Natural killer cell (primary cell): ENCODE data around the gene VSIG10L. TPM values are rescaled to one million over a fixed set of nuclear protein-coding genes. Genes with fewer than 3 reads are reported as not detected.

Experiments
- ATAC-seq, 3 donors: fragments of 150-1000 bp in 2 of 3; fragments of 200-7000 bp in 1 of 3; cut with Tn5 transposase; 1 replicate in 1 of 3; 2 replicates in 2 of 3; pipeline ENCODE4 v1.10.0; 2021; ENCODE audit warnings: mild to moderate bottlenecking in 2 of 3, moderate library complexity in 2 of 3
- DNase-seq, 2 donors: peaks; one replicate each; pipeline versions ENCODE4 v3.0.0 to v3.0.0-alpha.2; 2013 to 2021; ENCODE audit warnings: mixed read lengths in 1 of 2
- H3K27ac ChIP-seq: one replicate; pipeline ENCODE4 v1.5.1; 2013; ENCODE audit warnings: mild to moderate bottlenecking, low read length
- H3K27me3 ChIP-seq: one replicate; pipeline ENCODE4 v1.6.1; 2013; ENCODE audit warnings: low read length; ENCODE audit not compliant: control insufficient read depth, insufficient read depth
- H3K36me3 ChIP-seq: one replicate; pipeline ENCODE4 v1.6.1; 2013; ENCODE audit warnings: low read length; ENCODE audit not compliant: control insufficient read depth, insufficient read depth
- H3K4me1 ChIP-seq: one replicate; pipeline ENCODE4 v1.6.1; 2013; ENCODE audit warnings: low read length; ENCODE audit not compliant: control insufficient read depth, insufficient read depth
- H3K4me3 ChIP-seq: one replicate; pipeline ENCODE4 v1.5.1; 2013; ENCODE audit warnings: low read length
- H3K9me3 ChIP-seq: one replicate; pipeline ENCODE4 v1.6.1; 2013; ENCODE audit warnings: low read length; ENCODE audit not compliant: control insufficient read depth, insufficient read depth
- H3K27ac Mint-ChIP-seq, 2 donors: one replicate each; pipeline ENCODE4 v1.8.0; 2022; ENCODE audit warnings: mild to moderate bottlenecking in 2 of 2, mixed read lengths in 2 of 2, moderate library complexity in 1 of 2
- H3K27me3 Mint-ChIP-seq, 2 donors: one replicate each; pipeline ENCODE4 v1.8.0; 2022; ENCODE audit warnings: low read depth in 2 of 2, mixed read lengths in 2 of 2
- H3K36me3 Mint-ChIP-seq: one replicate; pipeline ENCODE4 v1.8.0; 2022; ENCODE audit warnings: mixed read lengths
- H3K4me1 Mint-ChIP-seq, 2 donors: one replicate each; pipeline ENCODE4 v1.8.0; 2022; ENCODE audit warnings: mixed read lengths in 2 of 2
- H3K4me3 Mint-ChIP-seq: one replicate; pipeline ENCODE4 v1.8.0; 2022; ENCODE audit warnings: mild to moderate bottlenecking, moderate library complexity, mixed read lengths
- H3K9me3 Mint-ChIP-seq, 2 donors: one replicate each; pipeline ENCODE4 v1.8.0; 2022; ENCODE audit warnings: mixed read lengths in 2 of 2
- CTCF ChIP-seq: fragments of 200-600 bp; IDR thresholded peaks from one replicate; pipeline ENCODE4 v1.8.0; 2022; ENCODE audit warnings: antibody characterized with exemption
- WGBS: methylation state at CpG from one replicate; pipeline ENCODE4 v1.1.7; 2013; ENCODE audit warnings: missing lambda C conversion rate; ENCODE audit not compliant: insufficient coverage; 5-methylcytosine and 5-hydroxymethylcytosine counted together
- intact Hi-C: fragments of 100-400 bp; cut with micrococcal nuclease; formaldehyde crosslinking; loops from one replicate; pipeline ENCODE4 v1.14.2; 2022
- total RNA-seq, 4 donors: library from RNA; stranded (reverse); fragments of 120-200 nt in 1 of 4; gene quantifications; one replicate each; pipeline versions ENCODE4 v1.2.3 to v1.2.4, GENCODE V29; 2013 to 2022

The VSIG10L gene
- total RNA-seq, 3 donors from 2014 or later (not counting 1 experiment from before 2014, with no cell fraction given) = 0.52 to 0.68 TPM; not detected in 1

DNA sequence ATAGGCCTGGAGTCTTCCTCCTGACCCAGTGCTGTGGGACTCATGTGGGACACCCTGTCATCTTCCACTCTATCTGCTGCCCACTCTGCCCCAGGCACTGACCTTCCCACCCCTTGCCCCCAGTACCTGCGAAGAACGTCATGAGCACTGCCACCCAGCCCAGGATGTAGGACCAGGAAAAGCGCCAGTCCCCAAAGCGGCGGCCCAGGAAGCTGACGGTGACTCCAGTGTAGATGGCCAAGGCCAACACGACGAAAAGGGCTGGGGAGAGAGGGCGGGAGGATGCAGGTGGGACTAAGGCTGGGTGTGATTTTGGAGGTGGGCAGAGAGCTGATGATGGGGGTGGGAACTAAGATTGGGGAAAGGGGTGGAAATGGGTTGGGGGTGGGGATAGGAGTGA, 38.4 kb upstream of the VSIG10L start:
- H3K36me3 ChIP-seq = no peaks in the 10 kb centered on the region
- H3K4me1 Mint-ChIP-seq = peaks cover 33 to 60% of the 10 kb centered on the region in 2 donors
- intact Hi-C loops = no loop called here
- WGBS = 93% methylated on average over 9 of the region's 9 CpGs
- DNase-seq (no peak), ATAC-seq (no peak)
- H3K4me3 Mint-ChIP-seq = no peak overlapping the region
- no peaks in the 10 kb centered on the region for H3K9me3 Mint-ChIP-seq
- H3K4me1 ChIP-seq = peaks cover 52% of the 10 kb centered on the region
- no peaks in the 10 kb centered on the region for H3K9me3 ChIP-seq
- TF ChIP-seq CTCF = no peak
- peak overlapping the region; percentile 64 for H3K27ac ChIP-seq
- H3K4me3 ChIP-seq = no peak overlapping the region
- no peaks in the 10 kb centered on the region for H3K27me3 Mint-ChIP-seq
- H3K27ac Mint-ChIP-seq = peak overlapping the region; percentile 72 to 92
- H3K36me3 Mint-ChIP-seq = no peaks in the 10 kb centered on the region
- H3K27me3 ChIP-seq = no peaks in the 10 kb centered on the region

GRCh38 chr19:51377422-51377821, 35.5 kb upstream of the VSIG10L start:
- H3K36me3 ChIP-seq = no peaks in the 10 kb centered on the region
- no peak for TF ChIP-seq CTCF
- Mint-ChIP-seq H3K36me3 (no peaks in the 10 kb centered on the region), H3K4me3 (no peak overlapping the region), H3K4me1 (peaks cover 58 to 76% of the 10 kb centered on the region in 2 donors), H3K27ac (peak overlapping the region in 1 of 2 donors; percentile 66), H3K27me3 (no peaks in the 10 kb centered on the region), H3K9me3 (no peaks in the 10 kb centered on the region)
- DNase-seq (no peak), ATAC-seq (no peak)
- no peak overlapping the region for H3K4me3 ChIP-seq
- H3K4me1 ChIP-seq = peaks cover 76% of the 10 kb centered on the region
- no peaks in the 10 kb centered on the region for H3K27me3 ChIP-seq
- no peak overlapping the region for H3K27ac ChIP-seq
- intact Hi-C loops = no loop called here
- WGBS = 73% methylated on average over 2 of the region's 2 CpGs
- H3K9me3 ChIP-seq = no peaks in the 10 kb centered on the region

DNA sequence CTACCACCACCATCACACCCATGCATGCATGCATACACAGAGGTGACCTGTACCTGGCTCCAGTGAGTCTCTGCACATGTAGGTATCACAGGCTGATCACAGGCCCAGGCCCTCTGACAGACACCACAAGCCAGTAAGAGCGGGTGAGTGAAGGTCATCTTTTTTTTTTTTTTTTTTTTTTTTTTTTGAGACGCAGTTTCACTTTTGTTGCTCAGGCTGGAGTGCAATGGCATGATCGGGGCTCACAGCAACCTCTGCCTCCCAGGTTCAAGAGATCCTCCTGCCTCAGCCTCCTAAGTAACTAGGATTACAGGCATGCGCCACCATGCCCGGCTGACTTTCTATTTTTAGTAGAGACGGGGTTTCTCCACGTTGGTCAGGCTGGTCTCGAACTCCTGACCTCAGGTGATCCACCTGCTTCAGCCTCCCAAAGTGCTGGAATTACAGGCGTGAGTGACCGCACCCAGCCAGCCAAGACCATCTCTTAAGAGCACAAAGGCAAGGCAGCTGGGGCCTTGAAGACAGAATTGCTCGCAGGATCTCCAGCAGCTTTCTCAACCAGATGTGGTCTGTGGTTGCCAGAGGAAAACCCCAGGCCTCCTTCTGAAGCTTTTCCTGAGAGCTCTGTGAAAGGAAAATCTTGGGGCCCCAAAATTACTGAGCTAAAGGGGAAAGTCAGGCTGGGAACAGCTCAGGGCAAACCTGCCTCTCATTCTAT, 33.7 kb upstream of the VSIG10L start:
- no peak for TF ChIP-seq CTCF
- Histone ChIP-seq H3K4me1 (peaks cover 78% of the 10 kb centered on the region), H3K4me3 (no peak overlapping the region), H3K27me3 (no peaks in the 10 kb centered on the region), H3K9me3 (no peaks in the 10 kb centered on the region), H3K36me3 (peaks cover 7% of the 10 kb centered on the region), H3K27ac (peak overlapping the region; percentile 96)
- 11% methylated on average over 11 of the region's 11 CpGs for WGBS
- Mint-ChIP-seq H3K36me3 (peaks cover 9% of the 10 kb centered on the region), H3K9me3 (no peaks in the 10 kb centered on the region), H3K4me1 (peaks cover 61 to 73% of the 10 kb centered on the region in 2 donors), H3K27me3 (no peaks in the 10 kb centered on the region), H3K4me3 (peak overlapping the region; percentile 84), H3K27ac (peak overlapping the region; percentile 88 to 94)
- ATAC-seq (peak in 1 of 3 donors; percentile 8), DNase-seq (peak; percentile 44 to 77)
- intact Hi-C loops = no loop called here
